Right kidney (tissue), 1 donor: ENCODE measurements around the gene ATOSA.

Source experiments
- DNase-seq: peaks from one replicate; pipeline ENCODE4 v3.0.0-alpha.2; 2016

ATOSA gene

GRCh38 chr15:52652984-52653383 lies 26.2 kb downstream of the ATOSA start:
- peak; percentile 16 for DNase-seq

- DNase-seq, result no peak
Measured at GRCh38 chr15:52652286-52652685, 26.9 kb downstream of the ATOSA start.

GRCh38 chr15:52651868-52652267 lies 27.3 kb downstream of the ATOSA start:
- peak; percentile 66 for DNase-seq

GRCh38 chr15:52651114-52651513 lies 28.1 kb downstream of the ATOSA start:
- peak; percentile 1 for DNase-seq

GRCh38 chr15:52649686-52650085 lies 29.5 kb downstream of the ATOSA start:
- DNase-seq, result no peak

- no peak for DNase-seq
Measured at GRCh38 chr15:52645916-52646315, 33.3 kb downstream of the ATOSA start.

GRCh38 chr15:52642386-52643361 lies 36.5 kb downstream of the ATOSA start:
- DNase-seq, result no peak

GRCh38 chr15:52636459-52636858 lies 42.7 kb downstream of the ATOSA start:
- DNase-seq, result no peak

GRCh38 chr15:52635908-52636307 lies 43.3 kb downstream of the ATOSA start:
- DNase-seq, result no peak
